Activated B cell treated with CpG ODN at 0.5 μM for 24 hours (primary cell): ENCODE data around the gene LZTS2. TPM values are rescaled to one million over a fixed set of nuclear protein-coding genes. Genes with fewer than 3 reads are reported as not detected.

Experiments
- ATAC-seq: fragments of 200-7000 bp; cut with Tn5 transposase; one replicate; pipeline ENCODE4 v1.10.0; 2021; ENCODE audit warnings: low read depth, mild to moderate bottlenecking, moderate library complexity
- CTCF ChIA-PET: fragments of 350-600 bp; sonication (Branson Sonifier 250); formaldehyde crosslinking; loops from one replicate; lab custom pipeline; 2021; ENCODE audit warnings: antibody characterized with exemption; lab: Charles Lee
- POLR2A ChIA-PET: fragments of 350-600 bp; sonication (Branson Sonifier 250); formaldehyde crosslinking; loops from one replicate; lab custom pipeline; 2021; ENCODE audit warnings: antibody characterized with exemption; lab: Charles Lee
- DNase-seq: peaks from one replicate; pipeline ENCODE4 v3.0.0; 2022
- H3K27ac Mint-ChIP-seq: one replicate; pipeline ENCODE4 v1.8.0; 2020; ENCODE audit warnings: mixed read lengths
- H3K27me3 Mint-ChIP-seq: one replicate; pipeline ENCODE4 v1.8.0; 2021; ENCODE audit warnings: mixed read lengths
- H3K36me3 Mint-ChIP-seq: one replicate; pipeline ENCODE4 v1.8.0; 2021; ENCODE audit warnings: low read depth, mixed read lengths
- H3K4me1 Mint-ChIP-seq: one replicate; pipeline ENCODE4 v1.8.0; 2021; ENCODE audit warnings: mixed read lengths
- H3K4me3 Mint-ChIP-seq: one replicate; pipeline ENCODE4 v1.8.0; 2020; ENCODE audit warnings: mild to moderate bottlenecking, mixed read lengths
- H3K9me3 Mint-ChIP-seq: one replicate; pipeline ENCODE4 v1.8.0; 2020; ENCODE audit warnings: mixed read lengths
- intact Hi-C: fragments of 100-400 bp; cut with micrococcal nuclease; formaldehyde crosslinking; loops from one replicate; pipeline ENCODE4 v1.15.1; 2024
- total RNA-seq: library from RNA; stranded (reverse); gene quantifications from 2 replicates; pipeline ENCODE4 v1.2.3, GENCODE V29; 2022
- TF ChIP-seq, protein P1 (sequence below): fragments of 200-600 bp; IDR thresholded peaks from one replicate; pipeline ENCODE4 v1.8.0; 2022; ENCODE audit warnings: antibody characterized with exemption, mild to moderate bottlenecking

LZTS2 gene
- total RNA-seq, 1 donor from 2014 or later = 14.9 TPM

- H3K4me3 Mint-ChIP-seq = no peak overlapping the region
- H3K27me3 Mint-ChIP-seq = no peaks in the 10 kb centered on the region
- H3K36me3 Mint-ChIP-seq = peaks cover 57% of the 10 kb centered on the region
- H3K9me3 Mint-ChIP-seq = no peaks in the 10 kb centered on the region
- intact Hi-C loops = no loop called here
- DNase-seq = no peak
- CTCF ChIA-PET = no interaction called here
- H3K27ac Mint-ChIP-seq = no peak overlapping the region
- peaks cover 29% of the 10 kb centered on the region for H3K4me1 Mint-ChIP-seq
- no peak for ATAC-seq
- POLR2A ChIA-PET = no interaction called here
- TF ChIP-seq, protein P1, sequence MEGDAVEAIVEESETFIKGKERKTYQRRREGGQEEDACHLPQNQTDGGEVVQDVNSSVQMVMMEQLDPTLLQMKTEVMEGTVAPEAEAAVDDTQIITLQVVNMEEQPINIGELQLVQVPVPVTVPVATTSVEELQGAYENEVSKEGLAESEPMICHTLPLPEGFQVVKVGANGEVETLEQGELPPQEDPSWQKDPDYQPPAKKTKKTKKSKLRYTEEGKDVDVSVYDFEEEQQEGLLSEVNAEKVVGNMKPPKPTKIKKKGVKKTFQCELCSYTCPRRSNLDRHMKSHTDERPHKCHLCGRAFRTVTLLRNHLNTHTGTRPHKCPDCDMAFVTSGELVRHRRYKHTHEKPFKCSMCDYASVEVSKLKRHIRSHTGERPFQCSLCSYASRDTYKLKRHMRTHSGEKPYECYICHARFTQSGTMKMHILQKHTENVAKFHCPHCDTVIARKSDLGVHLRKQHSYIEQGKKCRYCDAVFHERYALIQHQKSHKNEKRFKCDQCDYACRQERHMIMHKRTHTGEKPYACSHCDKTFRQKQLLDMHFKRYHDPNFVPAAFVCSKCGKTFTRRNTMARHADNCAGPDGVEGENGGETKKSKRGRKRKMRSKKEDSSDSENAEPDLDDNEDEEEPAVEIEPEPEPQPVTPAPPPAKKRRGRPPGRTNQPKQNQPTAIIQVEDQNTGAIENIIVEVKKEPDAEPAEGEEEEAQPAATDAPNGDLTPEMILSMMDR = no peak
Measured at GRCh38 chr10:100982916-100983830, 16.4 kb upstream of the LZTS2 start.

GRCh38 chr10:100983868-100984671, 15.5 kb upstream of the LZTS2 start:
- Mint-ChIP-seq H3K36me3 (peaks cover 56% of the 10 kb centered on the region), H3K9me3 (no peaks in the 10 kb centered on the region), H3K4me3 (peak overlapping the region; percentile 12), H3K27ac (no peak overlapping the region), H3K27me3 (no peaks in the 10 kb centered on the region), H3K4me1 (peaks cover 35% of the 10 kb centered on the region)
- ChIA-PET CTCF (interaction anchor here (6.0 kb wide), 1 partner anchor 13 kb away, joined by 34 read pairs; no protein-coding TSS in a partner anchor), POLR2A (no interaction called here)
- intact Hi-C loops = no loop called here
- no peak for DNase-seq
- ATAC-seq = no peak
- TF ChIP-seq, protein P1 = no peak

DNA sequence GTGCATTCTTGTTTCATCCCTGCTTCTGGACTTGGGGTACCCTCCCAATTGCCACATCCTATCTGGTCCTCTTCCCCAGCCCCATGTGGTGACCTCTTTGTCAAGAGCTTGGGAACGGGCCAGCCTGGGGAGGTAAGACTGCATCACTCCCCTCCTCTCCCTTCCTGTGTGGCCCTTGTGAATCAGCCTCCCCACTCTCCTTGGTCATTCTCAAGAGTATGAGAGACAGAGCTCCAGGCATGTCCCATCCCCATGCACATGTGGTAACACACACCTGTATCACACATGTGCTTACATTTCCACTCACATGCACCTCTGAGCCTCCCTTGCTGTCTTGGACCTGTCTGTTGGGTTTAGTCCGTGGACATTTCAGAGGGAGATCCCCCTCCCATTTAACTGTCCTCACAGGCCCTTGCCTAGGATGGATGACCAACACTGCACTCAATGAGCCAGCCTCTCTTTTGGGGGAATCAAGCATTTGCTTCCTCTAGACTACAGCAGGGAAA, 14.9 kb upstream of the LZTS2 start:
- no peak for ATAC-seq
- ChIA-PET POLR2A (interaction anchor here (4.7 kb wide), 1 partner anchor 14 kb away, joined by 54 read pairs; the partner anchor contains the start of gene LZTS2), CTCF (interaction anchor here (1.2 to 6.0 kb wide), 2 partner anchors 12 to 16 kb away, joined by 4 to 34 read pairs; partner anchors contain the start of gene SEMA4G)
- no peak for DNase-seq
- no peaks in the 10 kb centered on the region for H3K27me3 Mint-ChIP-seq
- peaks cover 40% of the 10 kb centered on the region for H3K4me1 Mint-ChIP-seq
- H3K4me3 Mint-ChIP-seq = no peak overlapping the region
- intact Hi-C loops = no loop called here
- peaks cover 58% of the 10 kb centered on the region for H3K36me3 Mint-ChIP-seq
- no peaks in the 10 kb centered on the region for H3K9me3 Mint-ChIP-seq
- TF ChIP-seq, protein P1 = no peak
- no peak overlapping the region for H3K27ac Mint-ChIP-seq

DNA sequence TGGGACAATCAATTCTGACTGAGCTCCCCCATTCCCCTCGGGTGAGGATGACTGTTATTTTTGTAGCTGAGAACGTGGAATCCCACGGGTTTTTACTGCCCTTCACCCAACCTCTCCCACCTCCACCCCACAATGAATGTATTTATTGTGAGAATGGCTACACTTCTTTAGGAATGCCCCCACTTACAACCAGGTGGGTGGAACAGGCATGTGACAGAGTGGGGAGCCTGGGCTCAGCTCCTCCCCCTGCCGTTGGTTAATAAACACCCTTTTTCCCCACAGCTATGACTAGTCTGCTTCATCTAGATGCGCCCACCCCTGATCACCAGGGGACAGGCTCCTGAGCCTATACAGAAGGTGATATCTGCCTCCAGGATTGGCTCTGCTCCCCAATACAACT, 14.3 kb upstream of the LZTS2 start:
- Mint-ChIP-seq H3K9me3 (no peaks in the 10 kb centered on the region), H3K27ac (no peak overlapping the region), H3K4me1 (peaks cover 41% of the 10 kb centered on the region), H3K36me3 (peaks cover 53% of the 10 kb centered on the region), H3K4me3 (peak overlapping the region; percentile 92), H3K27me3 (no peaks in the 10 kb centered on the region)
- ATAC-seq (no peak), DNase-seq (no peak)
- ChIA-PET CTCF (interaction anchor here (1.2 to 6.0 kb wide), 2 partner anchors 12 to 16 kb away, joined by 4 to 34 read pairs; partner anchors contain the start of gene SEMA4G), POLR2A (interaction anchor here (4.7 kb wide), 1 partner anchor 13 kb away, joined by 54 read pairs; the partner anchor contains the start of gene LZTS2)
- TF ChIP-seq, protein P1 = no peak
- intact Hi-C loops = no loop called here
